Measurements from ENCODE around the gene HDAC9.

GRCh38 chr7:18866359-18867036, 370.9 kb downstream of the HDAC9 start:
- no peak for TF ChIP-seq EZH2 (IDR thresholded peaks at IDR 0.05; ENCODE audit: insufficient read depth, low read length)
- TF ChIP-seq CTCF (IDR thresholded peaks at IDR 0.05; ENCODE audit: insufficient read depth, low read depth, low read length), result no peak

All from astrocyte (in vitro differentiated cells and primary cell).